HepG2 (cell line): ENCODE results near the gene PSRC1. TPM values are rescaled to one million over a fixed set of nuclear protein-coding genes. Genes with fewer than 3 reads are reported as not detected.

ENCODE experiments used
- ATAC-seq: fragments of 200-7000 bp; cut with Tn5 transposase; 3 replicates; pipeline ENCODE4 v1.9.1; 2020; ENCODE audit warnings: mild to moderate bottlenecking, moderate library complexity
- BruUV-seq: library from RNA; stranded (reverse); fragments of 400-500 nt; replicated peaks from 2 replicates; lab custom pipeline; 2021; lab: Mats Ljungman, UMichigan
- CTCF ChIA-PET: fragments of 300-600 bp; formaldehyde crosslinking; extraction: SDS; loops from one replicate; lab custom pipeline; 2021; ENCODE audit warnings: low total read pairs, inconsistent platforms, low intra/inter-chr PET ratio; lab: Yijun Ruan, JAX
- POLR2A ChIA-PET: fragments of 350-600 bp; sonication (Branson Sonifier 250); formaldehyde crosslinking; loops from one replicate; lab custom pipeline; 2020; ENCODE audit warnings: antibody characterized with exemption, inconsistent platforms; lab: Yijun Ruan, JAX
- DNase-seq: peaks from one replicate; pipeline ENCODE4 v3.0.0-alpha.2; 2015; ENCODE audit warnings: low spot score
- FAIRE-seq: peaks from 3 replicates; lab custom pipeline; 2011; peaks lifted over from hg19 to GRCh38; lab: Jason Lieb, UNC
- H2AFZ ChIP-seq: one replicate; pipeline ENCODE4 v1.6.1; 2011; ENCODE audit warnings: low read length, inconsistent platforms
- H3K27ac ChIP-seq: fragments of 300-600 bp; 3 replicates; pipeline ENCODE4 v1.8.0; 2011; ENCODE audit warnings: mixed run types, mild to moderate bottlenecking, mixed read lengths, low read length, inconsistent platforms; ENCODE audit not compliant: insufficient read depth; ENCODE audit errors: extremely low read length
- H3K27me3 ChIP-seq, 2 experiments: fragments of 200-600 bp in 1 of 2; 2 replicates in 1 of 2; 3 replicates in 1 of 2; pipeline versions ENCODE4 v1.6.0 to v1.8.0; 2011; ENCODE audit warnings: low read length in 2 of 2, mild to moderate bottlenecking in 2 of 2, moderate library complexity in 2 of 2, inconsistent platforms in 1 of 2; ENCODE audit not compliant: insufficient read depth in 2 of 2, control insufficient read depth in 1 of 2
- H3K36me3 ChIP-seq, 2 experiments: fragments of 200-600 bp in 1 of 2; replicated peaks in 1 of 2; 2 replicates in 1 of 2; 3 replicates in 1 of 2; pipeline versions ENCODE4 v1.5.1 to v1.8.0; 2011; ENCODE audit warnings: low read length in 2 of 2, inconsistent platforms in 1 of 2; ENCODE audit not compliant: insufficient read depth in 2 of 2, control insufficient read depth in 1 of 2
- H3K4me1 ChIP-seq: 2 replicates; pipeline ENCODE4 v1.5.1; 2012; ENCODE audit warnings: low read length, inconsistent platforms; ENCODE audit not compliant: insufficient read depth
- H3K4me2 ChIP-seq: 2 replicates; pipeline ENCODE4 v1.6.0; 2011; ENCODE audit warnings: low read depth, low read length, inconsistent platforms
- H3K4me3 ChIP-seq, 3 experiments: fragments of 200-600 bp in 1 of 3; sonication (generic), shearing (Covaris generic) in 1 of 3; replicated peaks in 1 of 3; 2 replicates each; pipeline ENCODE4 v1.5.1; 2011 to 2016; ENCODE audit warnings: low read length in 3 of 3, inconsistent platforms in 2 of 3, low read depth in 2 of 3, mild to moderate bottlenecking in 2 of 3, control low read depth in 1 of 3, mixed read lengths in 1 of 3; ENCODE audit not compliant: insufficient read depth in 1 of 3
- H3K79me2 ChIP-seq: one replicate; pipeline ENCODE4 v1.6.1; 2011; ENCODE audit warnings: low read length, inconsistent platforms; ENCODE audit not compliant: insufficient read depth
- H3K9ac ChIP-seq: 2 replicates; pipeline ENCODE4 v1.6.0; 2011; ENCODE audit warnings: mild to moderate bottlenecking, low read depth, low read length, inconsistent platforms; ENCODE audit not compliant: insufficient read depth
- H3K9me3 ChIP-seq: 2 replicates; pipeline ENCODE4 v1.5.1; 2012; ENCODE audit warnings: mild to moderate bottlenecking, low read length
- H4K20me1 ChIP-seq: 2 replicates; pipeline ENCODE4 v1.6.0; 2011; ENCODE audit warnings: inconsistent platforms, mild to moderate bottlenecking, low read length, moderate library complexity; ENCODE audit not compliant: insufficient read depth
- DR1 ChIP-seq: sonication (generic); formaldehyde crosslinking; IDR thresholded peaks from 2 replicates; pipeline ENCODE4 v1.8.0; 2021; ENCODE audit warnings: mild to moderate bottlenecking, missing genetic modification reagents, inconsistent platforms
- GATAD2A ChIP-seq: IDR thresholded peaks from 2 replicates; pipeline ENCODE4 v1.6.1; 2016
- GZF1 ChIP-seq: sonication (generic); formaldehyde crosslinking; IDR thresholded peaks from 2 replicates; pipeline ENCODE4 v1.5.1; 2020; ENCODE audit warnings: mild to moderate bottlenecking, missing genetic modification reagents
- HES4 ChIP-seq: sonication (generic); formaldehyde crosslinking; IDR thresholded peaks from 2 replicates; pipeline ENCODE4 v1.9.0; 2021; ENCODE audit warnings: mild to moderate bottlenecking, missing genetic modification reagents, borderline replicate concordance
- HNRNPLL ChIP-seq: fragments of 200-400 bp; formaldehyde crosslinking; IDR thresholded peaks from 2 replicates; pipeline ENCODE4 v1.6.1; 2017; ENCODE audit warnings: mild to moderate bottlenecking, low read depth, low read length; ENCODE audit not compliant: poor library complexity, severe bottlenecking
- KDM4B ChIP-seq: sonication (generic); formaldehyde crosslinking; IDR thresholded peaks from 2 replicates; pipeline ENCODE4 v1.4.0; 2020; ENCODE audit warnings: missing genetic modification reagents
- MED1 ChIP-seq: sonication (generic); formaldehyde crosslinking; IDR thresholded peaks from 2 replicates; pipeline ENCODE4 v1.4.0; 2020; ENCODE audit warnings: missing genetic modification reagents
- MLX ChIP-seq: IDR thresholded peaks from 2 replicates; pipeline ENCODE4 v1.6.1; 2016
- MXD1 ChIP-seq: sonication (generic); formaldehyde crosslinking; IDR thresholded peaks from 2 replicates; pipeline ENCODE4 v1.4.0; 2020; ENCODE audit warnings: mild to moderate bottlenecking, missing genetic modification reagents
- POLR2G ChIP-seq: fragments of 200-400 bp; formaldehyde crosslinking; IDR thresholded peaks from 2 replicates; pipeline ENCODE4 v1.6.1; 2018; ENCODE audit warnings: mild to moderate bottlenecking, low read depth, low read length, moderate library complexity
- SALL1 ChIP-seq: sonication (generic); formaldehyde crosslinking; IDR thresholded peaks from 2 replicates; pipeline ENCODE4 v1.8.0; 2022; ENCODE audit warnings: mild to moderate bottlenecking, missing genetic modification reagents
- STAT5B ChIP-seq: sonication (generic); formaldehyde crosslinking; IDR thresholded peaks from 2 replicates; pipeline ENCODE4 v1.4.0; 2020; ENCODE audit warnings: missing genetic modification reagents
- TCF12 ChIP-seq, 2 experiments: fragments of 450-650 bp in 1 of 2; sonication (generic) in 1 of 2; formaldehyde crosslinking in 1 of 2; IDR thresholded peaks; 2 replicates each; pipeline versions ENCODE4 v1.6.1 to v1.8.0; 2017 to 2022; ENCODE audit warnings: antibody characterized with exemption in 1 of 2, mild to moderate bottlenecking in 1 of 2, missing genetic modification reagents in 1 of 2, moderate library complexity in 1 of 2
- ZFP90 ChIP-seq: sonication (generic); formaldehyde crosslinking; IDR thresholded peaks from 2 replicates; pipeline ENCODE4 v1.8.0; 2022; ENCODE audit warnings: missing genetic modification reagents, mild to moderate bottlenecking, inconsistent platforms, borderline replicate concordance
- ZNF615 ChIP-seq: sonication (generic); formaldehyde crosslinking; IDR thresholded peaks from 2 replicates; pipeline ENCODE4 v1.5.0; 2020; ENCODE audit warnings: mild to moderate bottlenecking, missing genetic modification reagents, borderline replicate concordance
- ZNF768 ChIP-seq: sonication (generic); formaldehyde crosslinking; IDR thresholded peaks from 2 replicates; pipeline ENCODE4 v1.4.0; 2020; ENCODE audit warnings: missing genetic modification reagents
- ZNF781 ChIP-seq: sonication (generic); formaldehyde crosslinking; IDR thresholded peaks from 2 replicates; pipeline ENCODE4 v1.5.1; 2020; ENCODE audit warnings: borderline replicate concordance, mild to moderate bottlenecking, missing genetic modification reagents; ENCODE audit errors: not compliant biosample characterization
- WGBS: methylation state at CpG from one replicate; pipeline ENCODE4 v1.1.6; 2017; ENCODE audit warnings: low lambda C conversion rate; 5-methylcytosine and 5-hydroxymethylcytosine counted together
- in situ Hi-C: cut with HindIII; loops from 2 replicates; pipeline ENCODE4 v1.10.0; 2017; ENCODE audit warnings: low pct_unique_long_range_greater_than_20kb; ENCODE audit not compliant: extremely low pct_ligation_motif_present
- intact Hi-C: fragments of 100-400 bp; cut with micrococcal nuclease; formaldehyde crosslinking; loops from one replicate; pipeline ENCODE4 v1.10.0; 2022; ENCODE audit not compliant: unreplicated experiment
- polyA plus RNA-seq, 8 experiments: library from polyadenylated mRNA; depleted of rRNA in 3 of 8; stranded (reverse) in 7 of 8; unstranded in 1 of 8; fragments of >200 nt; fragmentation: Illumina TruSeq in 4 of 8; extraction: Trizol in 4 of 8; gene quantifications; 2 replicates each; pipeline versions ENCODE4 v1.2.1 to v1.2.3, GENCODE V29; 2011 to 2016; ENCODE audit warnings: low read depth in 4 of 8, missing spikeins in 1 of 8, mixed read lengths in 1 of 8; ENCODE audit not compliant: insufficient read depth in 1 of 8
- total RNA-seq, 5 experiments: library from RNA; depleted of rRNA; stranded (reverse); fragments of >200 nt; fragmentation: Illumina TruSeq; extraction: Trizol; gene quantifications; 2 replicates each; pipeline ENCODE4 v1.2.3, GENCODE V29; 2016; ENCODE audit warnings: low read depth in 1 of 5
- TF ChIP-seq, protein P1 (sequence below): sonication (generic); formaldehyde crosslinking; conservative IDR thresholded peaks from 2 replicates; pipeline ENCODE4 v1.8.0; 2022; ENCODE audit warnings: mild to moderate bottlenecking, moderate library complexity, missing genetic modification reagents
- TF ChIP-seq, protein P2 (sequence below): sonication (generic); formaldehyde crosslinking; IDR thresholded peaks from 2 replicates; pipeline ENCODE4 v1.4.0; 2020; ENCODE audit warnings: mild to moderate bottlenecking, missing genetic modification reagents

The PSRC1 gene
- total and polyA plus RNA-seq, 2 of the 13 experiments (the other 11 are each of a cell fraction or from before 2014, with no cell fraction given) = 28.6 to 30.3 TPM

DNA sequence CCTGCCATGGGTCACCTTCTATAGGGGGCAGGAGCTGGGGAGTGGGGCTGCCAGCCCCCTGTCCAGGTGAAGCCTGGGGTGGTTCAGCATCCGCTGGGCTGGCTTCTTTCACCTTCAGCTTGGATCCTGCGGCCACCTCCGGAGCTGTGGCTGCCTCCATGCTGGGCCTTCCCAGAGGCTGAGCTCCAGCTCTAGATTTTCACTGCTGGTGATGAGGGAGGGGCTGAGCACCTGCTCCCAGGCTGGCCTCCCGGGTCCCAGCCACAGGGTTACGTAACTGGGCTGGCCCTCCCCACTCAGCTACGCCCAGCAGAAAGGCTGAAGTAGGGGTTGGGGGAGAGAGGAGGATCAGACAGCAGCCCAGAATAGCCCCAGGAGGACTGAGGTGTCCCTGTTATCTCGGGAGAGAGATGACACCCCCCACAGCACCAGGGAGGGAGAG is 23.9 kb upstream of the PSRC1 start, which contains the start of gene MYBPHL:
MYBPHL (minus strand) TSS at position 180 of the 442 bp plus-strand sequence; CDS start at position 160, 20 bp downstream.
- ATAC-seq (peak; percentile 49), FAIRE-seq (peak; percentile 44), DNase-seq (no peak)
- Histone ChIP-seq H2AFZ (no peak within 1 kb of the TSS), H3K4me3 (peak within 1 kb of the TSS; percentile 14 to 62 (median 36); a peak in 5 of 6 replicates), H3K9ac (peak within 1 kb of the TSS; percentile 49), H3K79me2 (no peaks in the 10 kb centered on the region), H3K36me3 (no peaks in the 10 kb centered on the region), H3K27ac (peak within 1 kb of the TSS; percentile 24), H3K9me3 (no peaks in the 10 kb centered on the region), H3K27me3 (no peaks in the 10 kb centered on the region), H3K4me1 (peaks cover 87% of the 10 kb centered on the region), H4K20me1 (no peaks in the 10 kb centered on the region), H3K4me2 (peak within 1 kb of the TSS; percentile 68)
- no TSS peak for BruUV-seq
- in situ Hi-C loops (no loop called here), intact Hi-C loops (no loop called here)
- ChIA-PET POLR2A (interaction anchor here (0.9 to 2.9 kb wide), 9 partner anchors 8 to 92 kb away, joined by 3 to 21 read pairs (median 4); partner anchors contain the start of genes PSRC1 and SORT1), CTCF (no interaction called here)
- WGBS = 33% methylated on average over 4 of the region's 7 CpGs
- TF ChIP-seq HES4 (no peak; the same call in 1 of the 2 replicates), GATAD2A (CRISPR knock-in tag) (no peak), ZFP90 (CRISPR knock-in tag) (no peak), POLR2G (0 out of 2 replicates have a peak, but pooled peaks have one; percentile 35), TCF12 (IDR thresholded peaks at IDR 0.05) (no peak), TCF12 (CRISPR knock-in tag; IDR thresholded peaks at IDR 0.05) (0 out of 2 replicates have a peak, but pooled peaks have one; percentile 27), DR1 (0 out of 2 replicates have a peak, but pooled peaks have one; percentile 32), KDM4B (CRISPR knock-in tag) (no peak), SALL1 (peak; percentile 68; the same call in 1 of the 2 replicates), ZNF781 (peak; percentile 39), GZF1 (CRISPR knock-in tag) (no peak), STAT5B (CRISPR knock-in tag) (no peak), MED1 (0 out of 2 replicates have a peak, but pooled peaks have one; percentile 25), MLX (no peak), MXD1 (CRISPR knock-in tag) (peak; percentile 58; the same call in 1 of the 2 replicates), HNRNPLL (peak; percentile 14), ZNF768 (0 out of 2 replicates have a peak, but pooled peaks have one; percentile 16), ZNF615 (CRISPR knock-in tag) (no peak)
- TF ChIP-seq, protein P1, sequence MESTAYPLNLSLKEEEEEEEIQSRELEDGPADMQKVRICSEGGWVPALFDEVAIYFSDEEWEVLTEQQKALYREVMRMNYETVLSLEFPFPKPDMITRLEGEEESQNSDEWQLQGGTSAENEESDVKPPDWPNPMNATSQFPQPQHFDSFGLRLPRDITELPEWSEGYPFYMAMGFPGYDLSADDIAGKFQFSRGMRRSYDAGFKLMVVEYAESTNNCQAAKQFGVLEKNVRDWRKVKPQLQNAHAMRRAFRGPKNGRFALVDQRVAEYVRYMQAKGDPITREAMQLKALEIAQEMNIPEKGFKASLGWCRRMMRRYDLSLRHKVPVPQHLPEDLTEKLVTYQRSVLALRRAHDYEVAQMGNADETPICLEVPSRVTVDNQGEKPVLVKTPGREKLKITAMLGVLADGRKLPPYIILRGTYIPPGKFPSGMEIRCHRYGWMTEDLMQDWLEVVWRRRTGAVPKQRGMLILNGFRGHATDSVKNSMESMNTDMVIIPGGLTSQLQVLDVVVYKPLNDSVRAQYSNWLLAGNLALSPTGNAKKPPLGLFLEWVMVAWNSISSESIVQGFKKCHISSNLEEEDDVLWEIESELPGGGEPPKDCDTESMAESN (CRISPR knock-in tag) = no peak
- TF ChIP-seq, protein P2, sequence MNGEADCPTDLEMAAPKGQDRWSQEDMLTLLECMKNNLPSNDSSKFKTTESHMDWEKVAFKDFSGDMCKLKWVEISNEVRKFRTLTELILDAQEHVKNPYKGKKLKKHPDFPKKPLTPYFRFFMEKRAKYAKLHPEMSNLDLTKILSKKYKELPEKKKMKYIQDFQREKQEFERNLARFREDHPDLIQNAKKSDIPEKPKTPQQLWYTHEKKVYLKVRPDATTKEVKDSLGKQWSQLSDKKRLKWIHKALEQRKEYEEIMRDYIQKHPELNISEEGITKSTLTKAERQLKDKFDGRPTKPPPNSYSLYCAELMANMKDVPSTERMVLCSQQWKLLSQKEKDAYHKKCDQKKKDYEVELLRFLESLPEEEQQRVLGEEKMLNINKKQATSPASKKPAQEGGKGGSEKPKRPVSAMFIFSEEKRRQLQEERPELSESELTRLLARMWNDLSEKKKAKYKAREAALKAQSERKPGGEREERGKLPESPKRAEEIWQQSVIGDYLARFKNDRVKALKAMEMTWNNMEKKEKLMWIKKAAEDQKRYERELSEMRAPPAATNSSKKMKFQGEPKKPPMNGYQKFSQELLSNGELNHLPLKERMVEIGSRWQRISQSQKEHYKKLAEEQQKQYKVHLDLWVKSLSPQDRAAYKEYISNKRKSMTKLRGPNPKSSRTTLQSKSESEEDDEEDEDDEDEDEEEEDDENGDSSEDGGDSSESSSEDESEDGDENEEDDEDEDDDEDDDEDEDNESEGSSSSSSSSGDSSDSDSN = no peak
